OCI-LY1 (cell line): ENCODE data around the gene KCNA10.

ENCODE experiments used
- H2AFZ ChIP-seq: fragments of 200-600 bp; sonication (generic), shearing (Covaris generic); 2 replicates; pipeline ENCODE4 v1.6.0; 2014; ENCODE audit warnings: antibody characterized with exemption, mild to moderate bottlenecking, low read length
- H3F3A ChIP-seq: fragments of 200-600 bp; sonication (generic), shearing (Covaris generic); 2 replicates; pipeline ENCODE4 v1.6.0; 2014; ENCODE audit warnings: mild to moderate bottlenecking, antibody characterized with exemption, low read length, moderate library complexity; ENCODE audit not compliant: insufficient read depth
- H3K27ac ChIP-seq: fragments of 200-600 bp; sonication (generic); 2 replicates; pipeline ENCODE4 v1.5.1; 2014; ENCODE audit warnings: low read length, mixed run types, mild to moderate bottlenecking, low read depth; ENCODE audit not compliant: poor library complexity, severe bottlenecking
- H3K27me3 ChIP-seq: fragments of 200-600 bp; sonication (generic); 2 replicates; pipeline ENCODE4 v1.6.0; 2014; ENCODE audit warnings: antibody characterized with exemption, mild to moderate bottlenecking, low read length, moderate library complexity; ENCODE audit not compliant: insufficient read depth
- H3K36me3 ChIP-seq: fragments of 200-600 bp; sonication (generic); 2 replicates; pipeline ENCODE4 v1.6.1; 2014; ENCODE audit warnings: mild to moderate bottlenecking, antibody characterized with exemption, low read length, moderate library complexity, mixed read lengths; ENCODE audit not compliant: insufficient read depth
- H3K4me1 ChIP-seq: fragments of 200-600 bp; sonication (generic); 2 replicates; pipeline ENCODE4 v1.5.1; 2014; ENCODE audit warnings: mild to moderate bottlenecking, low read length, moderate library complexity; ENCODE audit not compliant: insufficient read depth, severe bottlenecking
- H3K4me2 ChIP-seq: fragments of 200-600 bp; sonication (generic), shearing (Covaris generic); 2 replicates; pipeline ENCODE4 v1.6.1; 2014; ENCODE audit warnings: low read length
- H3K4me3 ChIP-seq: fragments of 200-600 bp; sonication (generic); 2 replicates; pipeline ENCODE4 v1.5.1; 2014; ENCODE audit warnings: low read length, low read depth, mild to moderate bottlenecking, mixed read lengths; ENCODE audit not compliant: poor library complexity, severe bottlenecking
- H3K79me2 ChIP-seq: fragments of 200-600 bp; shearing (Covaris generic); 2 replicates; pipeline ENCODE4 v1.6.1; 2016; ENCODE audit warnings: mixed run types, low read length, mixed read lengths; ENCODE audit not compliant: insufficient read depth
- H3K9ac ChIP-seq: fragments of 200-600 bp; sonication (generic), shearing (Covaris generic); 2 replicates; pipeline ENCODE4 v1.6.1; 2014; ENCODE audit warnings: mild to moderate bottlenecking, low read length, mixed read lengths
- H3K9me2 ChIP-seq: fragments of 200-600 bp; sonication (generic), shearing (Covaris generic); 2 replicates; pipeline ENCODE4 v1.6.1; 2014; ENCODE audit warnings: low read depth, mild to moderate bottlenecking, low read length, mixed read lengths
- H3K9me3 ChIP-seq: fragments of 200-600 bp; shearing (Covaris generic); 2 replicates; pipeline ENCODE4 v1.6.1; 2014; ENCODE audit warnings: low read length, mixed read lengths
- H4K20me1 ChIP-seq: fragments of 200-600 bp; sonication (generic), shearing (Covaris generic); 2 replicates; pipeline ENCODE4 v1.6.0; 2016; ENCODE audit warnings: mild to moderate bottlenecking, low read length; ENCODE audit not compliant: insufficient read depth
- CTCF ChIP-seq: fragments of 200-600 bp; sonication (generic), shearing (Covaris generic); IDR thresholded peaks from 2 replicates; pipeline ENCODE4 v1.5.1; 2017; ENCODE audit warnings: mild to moderate bottlenecking, antibody characterized with exemption, low read length, moderate library complexity, mixed read lengths
- EZH2 ChIP-seq: fragments of 200-600 bp; sonication (generic), shearing (Covaris generic); IDR thresholded peaks from 2 replicates; pipeline ENCODE4 v1.8.0; 2017; ENCODE audit warnings: borderline replicate concordance, mixed run types, mild to moderate bottlenecking, antibody characterized with exemption, low read length, moderate library complexity, mixed read lengths

Gene KCNA10

DNA sequence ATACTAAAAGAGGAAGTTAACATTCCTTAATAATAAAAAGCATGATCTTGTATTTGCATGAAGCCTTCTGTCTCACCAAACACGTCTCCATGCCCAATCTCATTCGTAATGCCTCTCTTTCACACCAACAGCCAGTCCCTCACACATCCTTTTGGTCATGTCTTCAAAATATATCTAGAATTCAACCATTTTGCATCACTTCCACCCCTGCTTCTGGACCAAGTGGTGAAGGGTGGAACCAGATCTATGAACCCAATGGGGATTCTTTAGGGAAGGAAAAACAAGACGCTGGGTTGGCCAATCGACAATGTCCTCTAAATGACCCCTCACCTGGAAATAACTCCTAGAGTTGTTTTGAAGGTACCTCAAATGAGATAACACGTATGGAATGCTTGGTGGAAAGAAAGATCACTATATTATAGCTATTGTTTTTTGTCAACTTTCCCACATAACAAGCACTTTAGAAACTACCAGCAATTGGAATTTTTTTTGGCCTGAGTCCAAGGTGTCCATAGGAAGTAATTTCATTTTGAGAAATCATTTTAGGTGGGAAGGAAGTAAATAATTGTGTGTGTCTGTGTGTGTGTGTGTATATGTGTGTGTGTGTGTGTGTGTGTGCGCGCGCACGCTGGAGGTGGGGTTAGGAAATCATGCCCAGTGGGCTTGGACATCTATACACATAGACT lies at the start of gene KCNA10:
KCNA10 (minus strand) TSS at position 51 of the 686 bp plus-strand sequence. CDS start 388 bp downstream, outside the sequence.
- H3F3A ChIP-seq: no peaks in the 10 kb centered on the region
- H3K9ac ChIP-seq: no peak within 1 kb of the TSS
- H3K4me1 ChIP-seq: no peaks in the 10 kb centered on the region
- no peaks in the 10 kb centered on the region for H3K9me2 ChIP-seq
- H3K27me3 ChIP-seq: peaks cover 4% of the 10 kb centered on the region; the same call in 1 of the 2 replicates
- no peak within 1 kb of the TSS for H3K4me3 ChIP-seq
- no peaks in the 10 kb centered on the region for H3K9me3 ChIP-seq
- no peaks in the 10 kb centered on the region for H3K36me3 ChIP-seq
- H2AFZ ChIP-seq: no peak within 1 kb of the TSS
- no peak within 1 kb of the TSS for H3K27ac ChIP-seq
- no peak within 1 kb of the TSS for H3K4me2 ChIP-seq
- no peaks in the 10 kb centered on the region for H4K20me1 ChIP-seq
- no peaks in the 10 kb centered on the region for H3K79me2 ChIP-seq
- TF ChIP-seq CTCF (no peak), EZH2 (no peak)

GRCh38 chr1:110566836-110567235 lies 47.9 kb upstream of the KCNA10 start:
- H3K79me2 ChIP-seq: no peaks in the 10 kb centered on the region
- H3K27ac ChIP-seq: no peak overlapping the region
- no peaks in the 10 kb centered on the region for H4K20me1 ChIP-seq
- H3K9ac ChIP-seq: no peak overlapping the region
- no peaks in the 10 kb centered on the region for H3K4me1 ChIP-seq
- H3F3A ChIP-seq: no peaks in the 10 kb centered on the region
- no peak overlapping the region for H3K4me3 ChIP-seq
- H3K9me2 ChIP-seq: no peaks in the 10 kb centered on the region
- TF ChIP-seq CTCF: no peak
- H3K27me3 ChIP-seq: no peaks in the 10 kb centered on the region
- no peaks in the 10 kb centered on the region for H3K9me3 ChIP-seq
- H2AFZ ChIP-seq: no peak overlapping the region
- no peaks in the 10 kb centered on the region for H3K36me3 ChIP-seq
- H3K4me2 ChIP-seq: no peak overlapping the region

- Histone ChIP-seq H3K9me3 (no peaks in the 10 kb centered on the region), H3K4me3 (no peak overlapping the region), H2AFZ (no peak overlapping the region), H3K4me1 (no peaks in the 10 kb centered on the region), H3F3A (no peaks in the 10 kb centered on the region), H3K27ac (no peak overlapping the region), H3K36me3 (no peaks in the 10 kb centered on the region), H3K4me2 (no peak overlapping the region), H3K79me2 (no peaks in the 10 kb centered on the region), H3K9me2 (no peaks in the 10 kb centered on the region), H4K20me1 (no peaks in the 10 kb centered on the region), H3K27me3 (no peaks in the 10 kb centered on the region), H3K9ac (no peak overlapping the region)
- TF ChIP-seq CTCF: no peak
- TF ChIP-seq EZH2: no peak
Measured at GRCh38 chr1:110565565-110565964, 46.6 kb upstream of the KCNA10 start.
